NCI-H2029 (cell line): ENCODE measurements around the gene TTC34.
"Not testable (repeated sequence)": the region's sequence is repeated elsewhere in the genome, so short reads cannot be mapped to it uniquely, and the experiment has no call there.

Source experiments
- DNase-seq: peaks from one replicate; lab custom pipeline; 2025; lab: John Stamatoyannopoulos, UW

TTC34 gene

DNA sequence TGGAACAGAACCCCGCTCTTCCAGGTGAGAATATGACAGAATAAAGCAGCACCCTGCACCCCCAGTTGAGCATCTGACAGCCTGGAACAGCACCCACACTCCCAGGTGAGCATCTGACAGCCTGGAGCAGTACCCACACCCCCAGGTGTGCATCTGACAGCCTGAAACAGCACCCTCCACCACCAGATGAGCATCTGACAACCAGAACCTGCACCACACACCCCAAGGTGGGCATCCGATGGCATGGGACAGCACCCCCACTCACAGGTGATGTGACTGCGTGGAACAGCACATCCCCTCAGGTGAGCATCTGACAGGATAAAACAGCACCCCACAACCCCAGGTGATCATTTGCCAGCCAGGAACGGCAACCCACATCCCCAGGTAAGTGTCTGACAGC, 26.2 kb downstream of the TTC34 start:
- not testable (repeated sequence) for DNase-seq

DNA sequence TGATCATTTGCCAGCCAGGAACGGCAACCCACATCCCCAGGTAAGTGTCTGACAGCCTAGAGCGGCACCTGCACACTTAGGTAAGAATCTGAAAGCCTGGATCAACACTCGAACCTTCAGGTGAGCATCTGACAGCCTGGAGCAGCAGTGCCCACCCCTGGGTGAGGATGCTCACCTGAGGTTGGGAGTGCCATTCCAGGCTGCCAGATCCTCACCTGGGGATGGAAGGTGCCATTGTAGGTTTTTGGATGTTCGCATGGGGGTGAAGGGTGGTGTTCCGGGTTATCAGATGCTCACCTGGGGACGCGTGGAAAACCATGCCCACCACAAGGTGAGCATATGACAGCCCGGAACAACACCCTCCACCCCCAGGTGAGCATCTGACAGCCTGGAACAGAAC, 33.4 kb downstream of the TTC34 start:
- DNase-seq: not testable (repeated sequence)

DNA sequence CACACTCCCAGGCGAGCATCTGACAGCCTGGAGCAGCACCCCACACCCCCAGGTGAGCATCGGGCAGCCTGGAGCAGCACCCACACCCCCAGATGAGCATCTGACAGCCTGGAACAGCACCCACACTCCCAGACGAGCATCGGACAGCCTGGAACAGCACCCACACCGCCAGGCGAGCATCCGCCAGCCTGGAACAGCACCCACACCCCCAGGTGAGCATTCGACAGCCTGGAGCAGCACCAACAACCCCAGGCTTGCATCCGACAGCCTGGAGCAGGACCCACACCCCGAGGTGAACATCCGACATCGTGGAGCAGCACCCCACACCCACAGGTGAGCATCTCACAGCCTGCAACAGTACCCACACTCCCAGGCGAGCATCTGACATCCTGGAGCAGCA, 42.1 kb downstream of the TTC34 start:
- DNase-seq: not testable (repeated sequence)

DNA sequence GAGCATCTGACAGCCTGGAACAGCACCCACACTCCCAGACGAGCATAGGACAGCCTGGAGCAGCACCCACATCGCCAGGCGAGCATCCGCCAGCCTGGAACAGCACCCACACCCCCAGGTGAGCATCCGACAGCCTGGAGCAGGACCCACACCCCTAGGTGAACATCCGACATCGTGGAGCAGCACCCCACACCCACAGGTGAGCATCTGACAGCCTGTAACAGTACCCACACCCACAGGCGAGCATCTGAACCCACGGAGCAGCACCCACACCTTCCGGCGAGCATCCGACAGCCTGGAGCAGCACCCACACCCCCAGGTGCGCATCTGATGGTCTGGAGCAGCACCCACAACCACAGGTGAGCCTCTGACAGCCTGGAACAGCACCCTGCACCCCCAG, 44.0 kb downstream of the TTC34 start:
- DNase-seq: not testable (repeated sequence)

DNA sequence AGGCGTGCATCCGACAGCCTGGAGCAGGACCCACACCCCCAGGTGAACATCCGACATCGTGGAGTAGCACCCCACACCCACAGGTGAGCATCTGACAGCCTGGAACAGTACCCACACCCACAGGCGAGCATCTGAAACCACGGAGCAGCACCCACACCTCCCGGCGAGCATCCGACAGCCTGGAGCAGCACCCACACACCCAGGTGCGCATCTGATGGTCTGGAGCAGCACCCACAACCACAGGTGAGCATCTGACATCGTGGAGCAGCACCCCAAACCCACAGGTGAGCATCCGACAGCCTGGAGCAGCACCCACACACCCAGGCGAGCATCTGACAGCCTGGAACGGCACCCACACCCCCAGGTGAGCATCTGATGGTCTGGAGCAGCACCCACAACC, 46.1 kb downstream of the TTC34 start:
- DNase-seq: not testable (repeated sequence)

DNA sequence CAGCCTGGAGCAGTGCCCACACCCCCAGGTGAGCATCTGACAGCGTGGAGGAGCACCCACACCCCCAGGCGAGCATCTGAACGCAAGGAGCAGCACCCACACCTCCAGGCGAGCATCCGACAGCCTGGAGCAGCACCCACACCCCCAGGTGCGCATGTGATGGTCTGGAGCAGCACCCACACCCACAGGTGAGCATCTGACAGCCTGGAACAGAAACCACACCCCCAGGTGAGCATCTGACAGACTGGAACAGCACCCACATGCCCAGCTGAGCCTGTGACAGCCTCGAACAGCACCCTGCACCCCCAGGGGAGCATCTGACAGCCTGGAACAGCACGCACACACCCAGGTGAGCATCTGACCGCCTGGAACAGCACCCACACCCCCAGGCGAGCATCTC, 46.9 kb downstream of the TTC34 start:
- not testable (repeated sequence) for DNase-seq

DNA sequence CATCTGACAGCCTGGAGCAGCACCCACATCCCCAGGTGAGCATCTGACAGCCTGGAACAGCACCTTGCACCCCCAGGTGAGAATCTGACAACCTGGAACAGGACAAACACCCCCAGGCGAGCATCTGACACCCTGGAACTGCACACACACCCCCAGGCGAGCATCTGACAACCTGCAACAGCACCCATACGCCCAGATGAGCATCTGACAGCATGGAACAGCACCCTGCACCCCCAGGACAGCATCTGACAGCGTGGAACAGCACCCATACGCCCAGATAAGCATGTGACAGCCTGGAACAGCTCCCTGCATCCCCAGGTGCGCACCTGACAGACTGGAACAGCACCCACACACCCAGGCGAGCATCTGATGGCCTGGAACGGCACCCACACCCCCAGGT, 49.0 kb downstream of the TTC34 start:
- not testable (repeated sequence) for DNase-seq

DNA sequence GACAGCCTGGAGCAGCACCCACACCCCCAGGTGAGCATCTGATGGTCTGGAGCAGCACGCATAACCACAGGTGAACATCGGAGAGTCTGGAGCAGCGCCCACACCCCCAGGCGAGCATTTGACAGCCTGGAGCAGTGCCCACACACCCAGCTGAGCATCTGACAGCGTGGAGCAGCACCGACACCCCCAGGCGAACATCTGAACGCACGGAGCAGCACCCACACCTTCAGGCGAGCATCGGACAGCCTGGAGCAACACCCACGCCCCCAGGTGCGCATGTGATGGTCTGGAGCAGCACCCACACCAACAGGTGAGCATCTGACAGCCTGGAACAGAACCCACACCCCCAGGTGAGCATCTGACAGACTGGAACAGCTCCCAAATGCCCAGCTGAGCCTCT, 49.6 kb downstream of the TTC34 start:
- DNase-seq: not testable (repeated sequence)

DNA sequence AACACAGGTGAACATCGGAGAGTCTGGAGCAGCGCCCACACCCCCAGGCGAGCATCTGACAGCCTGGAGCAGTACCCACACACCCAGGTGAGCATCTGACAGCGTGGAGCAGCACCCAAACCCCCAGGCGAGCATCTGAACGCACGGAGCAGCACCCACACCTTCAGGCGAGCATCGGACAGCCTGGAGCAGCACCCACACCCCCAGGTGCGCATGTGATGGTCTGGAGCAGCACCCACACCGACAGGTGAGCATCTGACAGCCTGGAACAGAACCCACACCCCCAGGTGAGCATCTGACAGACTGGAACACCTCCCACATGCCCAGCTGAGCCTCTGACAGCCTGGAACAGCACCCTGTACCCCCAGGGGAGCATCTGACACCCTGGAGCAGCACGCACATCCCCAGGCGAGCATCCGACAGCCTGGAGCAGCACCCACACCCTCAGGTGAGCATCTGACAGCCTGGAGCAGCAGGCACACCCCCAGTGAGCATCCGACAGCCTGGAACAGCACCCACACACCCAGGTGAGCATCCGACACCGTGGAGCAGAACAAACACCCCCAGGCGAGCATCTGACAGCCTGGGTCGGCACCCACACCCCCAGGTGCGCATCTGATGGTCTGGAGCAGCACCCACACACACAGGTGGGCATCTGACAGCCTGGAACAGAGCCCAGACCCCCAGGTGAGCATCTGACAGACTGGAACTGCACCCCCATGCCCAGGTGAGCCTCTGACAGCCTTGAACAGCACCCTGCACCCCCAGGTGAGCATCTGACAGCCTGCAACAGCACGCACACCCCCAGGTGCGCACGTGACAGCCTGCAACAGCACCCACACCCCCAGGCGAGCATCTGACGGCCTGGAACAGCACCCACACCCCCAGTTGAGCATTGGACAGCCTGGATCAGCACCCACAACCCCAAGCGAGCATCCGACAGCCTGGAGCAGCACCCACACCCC, 50.4 kb downstream of the TTC34 start:
- not testable (repeated sequence) for DNase-seq

DNA sequence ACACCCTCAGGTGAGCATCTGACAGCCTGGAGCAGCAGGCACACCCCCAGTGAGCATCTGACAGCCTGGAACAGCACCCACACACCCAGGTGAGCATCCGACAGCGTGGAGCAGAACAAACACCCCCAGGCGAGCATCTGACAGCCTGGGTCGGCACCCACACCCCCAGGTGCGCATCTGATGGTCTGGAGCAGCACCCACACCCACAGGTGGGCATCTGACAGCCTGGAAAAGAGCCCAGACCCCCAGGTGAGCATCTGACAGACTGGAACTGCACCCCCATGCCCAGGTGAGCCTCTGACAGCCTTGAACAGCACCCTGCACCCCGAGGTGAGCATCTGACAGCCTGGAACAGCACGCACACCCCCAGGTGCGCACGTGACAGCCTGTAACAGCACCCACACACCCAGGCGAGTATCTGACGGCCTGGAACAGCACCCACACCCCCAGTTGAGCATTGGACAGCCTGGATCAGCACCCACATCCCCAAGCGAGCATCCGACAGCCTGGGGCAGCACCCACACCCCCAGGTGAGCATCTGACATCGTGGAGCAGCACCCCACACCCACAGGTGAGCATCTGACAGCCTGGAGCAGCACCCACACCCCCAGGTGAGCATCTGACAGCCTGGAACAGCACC, 51.3 kb downstream of the TTC34 start:
- DNase-seq: not testable (repeated sequence)

DNA sequence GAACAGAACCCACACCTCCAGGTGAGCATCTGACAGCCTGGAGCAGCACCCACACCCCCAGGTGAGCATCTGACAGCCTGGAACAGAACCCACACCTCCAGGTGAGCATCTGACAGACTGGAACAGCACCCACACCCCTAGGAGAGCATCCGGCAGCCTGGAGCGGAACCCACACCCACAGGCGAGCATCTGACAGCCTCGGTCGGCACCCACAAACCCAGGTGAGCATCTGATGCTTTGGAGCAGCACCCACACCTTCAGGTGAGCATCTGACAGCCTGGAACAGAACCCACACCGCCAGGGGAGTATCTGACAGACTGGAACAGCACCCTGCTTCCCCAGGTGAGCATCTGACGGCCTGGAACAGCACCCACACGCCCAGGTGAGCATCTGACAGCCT, 52.9 kb downstream of the TTC34 start:
- not testable (repeated sequence) for DNase-seq

DNA sequence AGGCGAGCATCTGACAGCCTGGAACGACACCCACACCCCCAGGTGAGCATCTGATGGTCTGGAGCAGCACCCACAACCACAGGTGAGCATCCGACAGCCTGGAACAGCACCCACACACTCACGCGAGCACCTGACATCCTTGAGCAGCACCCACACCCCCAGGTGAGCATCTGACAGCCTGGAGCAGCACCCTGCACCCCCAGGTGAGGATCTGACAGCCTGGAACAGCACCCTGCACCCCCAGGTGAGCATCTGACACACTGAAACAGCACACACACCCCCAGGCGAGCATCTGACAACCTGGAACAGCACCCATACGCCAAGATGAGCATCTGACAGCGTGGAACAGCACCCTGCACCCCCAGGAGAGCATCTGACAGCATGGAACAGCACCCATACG, 106.7 kb downstream of the TTC34 start:
- not testable (repeated sequence) for DNase-seq

DNA sequence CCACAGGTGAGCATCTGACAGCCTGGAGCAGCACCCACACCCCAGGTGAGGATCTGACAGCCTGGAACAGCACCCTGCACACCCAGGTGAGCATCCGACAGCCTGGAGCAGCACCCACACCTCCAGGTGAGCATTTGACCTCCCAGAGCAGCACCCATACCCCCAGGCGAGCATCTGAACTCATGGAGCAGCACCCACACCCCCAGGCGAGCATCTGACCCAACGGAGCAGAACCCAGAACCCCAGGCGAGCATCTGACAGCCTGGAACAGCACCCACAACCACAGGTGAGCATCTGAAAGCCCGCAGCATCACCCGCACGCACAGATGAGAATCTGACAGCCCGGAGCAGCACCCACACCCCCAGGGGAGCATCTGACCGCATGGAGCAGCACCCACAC, 111.3 kb downstream of the TTC34 start:
- not testable (repeated sequence) for DNase-seq

DNA sequence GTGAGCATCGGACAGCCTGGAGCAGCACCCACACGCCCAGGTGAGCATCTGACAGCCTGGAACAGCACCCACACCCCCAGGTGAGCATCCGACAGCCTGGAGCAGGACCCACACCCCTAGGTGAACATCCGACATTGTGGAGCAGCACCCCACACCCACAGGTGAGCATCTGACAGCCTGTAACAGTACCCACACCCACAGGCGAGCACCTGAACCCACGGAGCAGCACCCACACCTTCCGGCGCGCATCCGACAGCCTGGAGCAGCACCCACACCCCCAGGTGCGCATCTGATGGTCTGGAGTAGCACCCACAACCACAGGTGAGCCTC, 113.2 kb downstream of the TTC34 start:
- not testable (repeated sequence) for DNase-seq

DNA sequence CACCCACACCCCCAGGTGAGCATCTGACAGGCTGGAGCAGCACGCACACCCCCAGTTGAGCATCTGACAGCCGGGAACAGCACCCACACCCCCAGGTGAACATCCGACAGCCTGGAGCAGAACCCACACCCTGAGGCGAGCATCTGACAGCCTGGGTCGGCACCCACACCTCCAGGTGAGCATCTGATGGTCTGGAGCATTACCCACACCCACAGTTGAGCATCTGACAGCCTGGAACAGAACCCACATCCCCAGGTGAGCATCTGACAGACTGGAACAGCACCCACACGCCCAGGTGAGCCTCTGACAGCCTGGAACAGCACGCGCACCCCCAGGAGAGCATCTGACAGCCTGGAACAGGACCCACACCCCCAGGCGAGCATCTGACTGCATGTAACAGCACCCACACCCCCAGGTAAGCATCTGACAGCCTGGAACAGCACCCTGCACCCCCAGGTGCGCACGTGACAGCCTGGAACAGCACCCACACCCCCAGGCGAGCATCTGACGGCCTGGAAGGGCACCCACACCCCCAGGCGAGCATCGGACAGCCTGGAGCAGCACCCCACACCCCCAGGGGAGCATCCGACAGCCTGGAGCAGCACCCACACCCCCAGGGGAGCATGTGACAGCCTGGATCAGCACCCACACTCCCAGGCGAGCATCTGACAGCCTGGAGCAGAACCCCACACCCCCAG, 113.7 kb downstream of the TTC34 start:
- not testable (repeated sequence) for DNase-seq

DNA sequence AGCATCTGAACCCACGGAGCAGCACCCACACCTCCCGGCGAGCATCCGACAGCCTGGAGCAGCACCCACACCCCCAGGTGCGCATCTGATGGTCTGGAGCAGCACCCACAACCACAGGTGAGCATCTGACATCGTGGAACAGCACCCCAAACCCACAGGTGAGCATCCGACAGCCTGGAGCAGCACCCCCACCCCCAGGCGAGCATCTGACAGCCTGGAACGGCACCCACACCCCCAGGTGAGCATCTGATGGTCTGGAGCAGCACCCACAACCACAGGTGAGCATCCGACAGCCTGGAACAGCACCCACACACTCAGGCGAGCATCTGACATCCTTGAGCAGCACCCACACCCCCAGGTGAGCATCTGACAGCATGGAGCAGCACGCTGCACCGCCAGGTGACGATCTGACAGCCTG, 114.3 kb downstream of the TTC34 start:
- DNase-seq: not testable (repeated sequence)

DNA sequence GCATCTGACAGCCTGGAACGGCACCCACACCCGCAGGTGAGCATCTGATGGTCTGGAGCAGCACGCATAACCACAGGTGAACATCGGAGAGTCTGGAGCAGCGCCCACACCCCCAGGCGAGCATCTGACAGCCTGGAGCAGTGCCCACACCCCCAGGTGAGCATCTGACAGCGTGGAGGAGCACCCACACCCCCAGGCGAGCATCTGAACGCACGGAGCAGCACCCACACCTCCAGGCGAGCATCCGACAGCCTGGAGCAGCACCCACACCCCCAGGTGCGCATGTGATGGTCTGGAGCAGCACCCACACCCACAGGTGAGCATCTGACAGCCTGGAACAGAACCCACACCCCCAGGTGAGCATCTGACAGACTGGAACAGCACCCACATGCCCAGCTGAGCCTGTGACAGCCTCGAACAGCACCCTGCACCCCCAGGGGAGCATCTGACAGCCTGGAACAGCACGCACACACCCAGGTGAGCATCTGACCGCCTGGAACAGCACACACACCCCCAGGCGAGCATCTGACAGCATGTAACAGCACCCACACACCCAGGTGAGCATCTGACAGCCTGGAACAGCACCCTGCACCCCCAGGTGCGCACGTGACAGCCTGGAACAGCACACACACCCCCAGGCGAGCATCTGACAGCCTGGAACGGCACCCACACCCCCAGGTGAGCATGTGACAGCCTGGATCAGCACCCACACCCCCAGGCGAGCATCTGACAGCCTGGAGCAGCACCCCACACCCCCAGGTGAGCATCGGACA, 115.2 kb downstream of the TTC34 start:
- not testable (repeated sequence) for DNase-seq

DNA sequence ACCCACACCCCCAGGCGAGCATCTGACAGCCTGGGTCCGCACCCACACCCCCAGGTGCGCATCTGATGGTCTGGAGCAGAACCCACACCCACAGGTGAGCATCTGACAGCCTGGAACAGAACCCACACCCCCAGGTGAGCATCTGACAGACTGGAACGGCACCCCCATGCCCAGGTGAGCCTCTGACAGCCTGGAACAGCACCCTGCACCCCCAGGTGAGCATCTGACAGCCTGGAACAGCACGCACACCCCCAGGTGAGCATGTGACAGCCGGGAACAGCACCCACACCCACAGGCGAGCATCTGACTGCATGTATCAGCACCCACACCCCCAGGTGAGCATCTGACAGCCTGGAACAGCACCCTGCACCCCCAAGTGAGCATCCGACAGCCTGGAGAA, 115.8 kb downstream of the TTC34 start:
- not testable (repeated sequence) for DNase-seq

DNA sequence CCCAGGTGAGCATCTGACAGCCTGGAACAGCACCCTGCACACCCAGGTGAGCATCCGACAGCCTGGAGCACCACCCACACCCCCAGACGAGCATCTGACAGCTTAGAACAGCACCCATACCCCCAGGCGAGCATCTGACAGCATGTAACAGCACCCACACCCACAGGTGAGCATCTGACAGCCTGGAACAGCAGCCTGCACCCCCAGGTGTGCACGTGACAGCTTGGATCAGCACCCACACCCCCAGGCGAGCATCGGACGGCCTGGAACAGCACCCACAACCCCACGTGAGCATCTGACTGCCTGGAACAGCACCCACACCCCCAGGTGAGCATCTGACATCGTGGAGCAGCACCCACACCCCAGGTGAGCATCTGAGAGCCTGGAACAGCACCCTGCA, 116.6 kb downstream of the TTC34 start:
- not testable (repeated sequence) for DNase-seq

DNA sequence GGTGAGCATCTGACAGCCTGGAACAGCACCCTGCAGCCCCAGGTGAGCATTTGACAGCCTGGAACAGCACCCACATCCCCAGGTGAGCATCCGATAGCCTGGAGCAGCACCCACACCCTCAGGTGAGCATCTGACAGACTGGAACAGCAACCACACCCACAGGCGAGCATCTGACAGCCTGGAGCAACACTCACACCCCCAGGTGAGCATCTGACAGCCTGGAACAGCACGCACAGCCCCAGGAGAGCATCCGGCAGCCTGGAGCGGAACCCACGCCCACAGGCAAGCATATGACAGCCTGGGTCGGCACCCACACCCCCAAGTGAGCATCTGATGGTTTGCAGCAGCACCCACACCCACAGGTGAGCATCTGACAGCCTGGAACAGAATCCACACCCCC, 117.5 kb downstream of the TTC34 start:
- DNase-seq: not testable (repeated sequence)

DNA sequence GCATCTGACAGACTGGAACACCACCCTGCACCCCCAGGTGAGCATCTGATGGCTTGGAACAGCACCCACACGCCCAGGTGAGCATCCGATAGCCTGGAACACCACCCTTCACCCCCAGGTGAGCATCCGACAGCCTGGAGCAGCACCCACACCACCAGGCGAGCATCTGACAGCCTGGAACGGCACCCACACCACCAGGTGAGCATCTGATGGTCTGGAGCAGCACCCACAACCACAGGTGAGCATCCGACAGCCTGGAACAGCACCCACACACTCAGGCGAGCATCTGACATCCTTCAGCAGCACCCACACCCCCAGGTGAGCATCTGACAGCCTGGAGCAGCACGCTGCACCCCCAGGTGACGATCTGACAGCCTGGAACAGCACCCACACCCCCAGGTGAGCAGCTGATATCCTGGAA, 118.2 kb downstream of the TTC34 start:
- DNase-seq: not testable (repeated sequence)

DNA sequence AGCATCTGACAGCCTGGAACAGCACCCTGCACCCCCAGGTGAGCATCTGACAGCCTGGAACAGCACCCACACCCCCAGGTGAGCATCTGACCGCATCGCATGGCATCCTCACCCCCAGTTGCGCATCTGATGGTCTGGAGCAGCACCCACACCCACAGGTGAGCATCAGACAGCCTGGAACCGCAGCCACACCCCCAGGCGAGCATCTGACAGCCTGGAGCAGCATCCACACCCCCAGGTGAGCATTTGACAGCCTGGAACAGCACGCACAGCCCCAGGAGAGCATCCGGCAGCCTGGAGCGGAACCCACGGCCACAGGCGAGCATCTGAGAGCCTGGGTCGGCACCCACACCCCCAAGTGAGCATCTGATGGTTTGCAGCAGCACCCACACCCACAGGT, 118.6 kb downstream of the TTC34 start:
- DNase-seq: not testable (repeated sequence)
